Liver (tissue), 9 donors: ENCODE data around the gene UQCRHL. TPM values are rescaled to one million over a fixed set of nuclear protein-coding genes. Genes with fewer than 3 reads are reported as not detected.
A peak's percentile ranks its signal among the peaks of the same experiment; 100 is the strongest.

ENCODE experiments used
- DNase-seq: peaks from one replicate; pipeline ENCODE4 v3.0.0-alpha.2; 2017; ENCODE audit warnings: low spot score
- H3K27ac ChIP-seq, 2 donors: one replicate each; pipeline ENCODE4 v1.7.0; 2013; ENCODE audit warnings: inconsistent platforms in 2 of 2, low read length in 2 of 2, control low read depth in 1 of 2, low read depth in 1 of 2, mild to moderate bottlenecking in 1 of 2
- H3K27me3 ChIP-seq, 4 donors: one replicate each; pipeline versions ENCODE4 v1.6.1 to v1.7.0; 2013; ENCODE audit warnings: low read length in 3 of 4, inconsistent platforms in 1 of 4, mild to moderate bottlenecking in 1 of 4, moderate library complexity in 1 of 4; ENCODE audit not compliant: control insufficient read depth in 4 of 4, insufficient read depth in 4 of 4
- H3K36me3 ChIP-seq, 4 donors: one replicate each; pipeline versions ENCODE4 v1.6.1 to v1.7.0; 2013; ENCODE audit warnings: low read length in 3 of 4, mild to moderate bottlenecking in 3 of 4, low read depth in 1 of 4, moderate library complexity in 1 of 4; ENCODE audit not compliant: control insufficient read depth in 4 of 4, insufficient read depth in 3 of 4
- H3K4me1 ChIP-seq, 4 donors: one replicate each; pipeline versions ENCODE4 v1.6.1 to v1.7.0; 2013; ENCODE audit warnings: low read length in 3 of 4, mild to moderate bottlenecking in 3 of 4, moderate library complexity in 1 of 4; ENCODE audit not compliant: control insufficient read depth in 4 of 4, insufficient read depth in 4 of 4
- H3K4me3 ChIP-seq, 3 donors: one replicate each; pipeline versions ENCODE4 v1.6.1 to v1.7.0; 2013; ENCODE audit warnings: low read length in 3 of 3, control low read depth in 1 of 3, low read depth in 1 of 3, mild to moderate bottlenecking in 1 of 3
- H3K9ac ChIP-seq, 2 donors: one replicate each; pipeline ENCODE4 v1.7.0; 2013; ENCODE audit warnings: low read length in 2 of 2, mild to moderate bottlenecking in 2 of 2, moderate library complexity in 2 of 2, control low read depth in 1 of 2, low read depth in 1 of 2
- H3K9me3 ChIP-seq, 4 donors: one replicate each; pipeline versions ENCODE4 v1.6.1 to v1.7.0; 2013; ENCODE audit warnings: low read length in 3 of 4; ENCODE audit not compliant: control insufficient read depth in 4 of 4
- FOXA1 ChIP-seq: IDR thresholded peaks from 2 replicates; pipeline ENCODE4 v1.6.1; 2016; ENCODE audit warnings: antibody characterized with exemption
- HNF4A ChIP-seq, 2 donors: conservative IDR thresholded peaks; 2 replicates each; pipeline ENCODE4 v1.6.1; 2016; ENCODE audit warnings: antibody characterized with exemption in 2 of 2, mild to moderate bottlenecking in 2 of 2
- HNF4G ChIP-seq: IDR thresholded peaks from 2 replicates; pipeline ENCODE4 v1.6.1; 2016; ENCODE audit warnings: antibody characterized with exemption
- JUND ChIP-seq, 2 donors: IDR thresholded peaks; 2 replicates each; pipeline ENCODE4 v1.6.1; 2016; ENCODE audit warnings: antibody characterized with exemption in 2 of 2
- RAD21 ChIP-seq, 2 donors: IDR thresholded peaks; 2 replicates each; pipeline ENCODE4 v1.6.1; 2016; ENCODE audit warnings: antibody characterized with exemption in 2 of 2, mild to moderate bottlenecking in 2 of 2
- RXRA ChIP-seq, 2 donors: IDR thresholded peaks; 2 replicates each; pipeline ENCODE4 v1.6.1; 2017 to 2018; ENCODE audit warnings: antibody characterized with exemption in 2 of 2, mild to moderate bottlenecking in 1 of 2
- SP1 ChIP-seq: IDR thresholded peaks from 2 replicates; pipeline ENCODE4 v1.6.1; 2018; ENCODE audit warnings: antibody characterized with exemption, mild to moderate bottlenecking
- YY1 ChIP-seq: IDR thresholded peaks from 2 replicates; pipeline ENCODE4 v1.6.1; 2016; ENCODE audit warnings: antibody characterized with exemption, mild to moderate bottlenecking
- WGBS: extraction: QIAGEN DNeasy Blood & Tissue Kit; methylation state at CpG from one replicate; pipeline ENCODE4 v1.1.7; 2013; 5-methylcytosine and 5-hydroxymethylcytosine counted together
- polyA plus RNA-seq, 2 donors: library from polyadenylated mRNA; stranded (reverse) in 1 of 2; unstranded in 1 of 2; fragments of 200-250 nt in 1 of 2; fragments of >200 nt in 1 of 2; fragmentation: Nextera tagmentation in 1 of 2; extraction: Ambion mirVana in 1 of 2; gene quantifications; one replicate each; pipeline versions ENCODE4 v1.2.1 to v1.2.3, GENCODE V29; 2013 to 2015
- total RNA-seq, 2 donors: library from RNA; depleted of rRNA; stranded (reverse); fragments of >200 nt; gene quantifications; one replicate each; pipeline ENCODE4 v1.2.3, GENCODE V29; 2014
- TF ChIP-seq, protein P1 (sequence below): IDR thresholded peaks from 2 replicates; pipeline ENCODE4 v1.6.1; 2016; ENCODE audit warnings: antibody characterized with exemption
- TF ChIP-seq, protein P2 (sequence below): IDR thresholded peaks from 2 replicates; pipeline ENCODE4 v1.6.1; 2016; ENCODE audit warnings: antibody characterized with exemption, mild to moderate bottlenecking
- TF ChIP-seq, protein P3 (sequence below): IDR thresholded peaks from 2 replicates; pipeline ENCODE4 v1.6.1; 2016; ENCODE audit warnings: antibody characterized with exemption
- donor health status: healthy.
- donor health status: healthy.
- donor health status: healthy.
- donor health status: healthy.
- donor health status: healthy.

Gene UQCRHL
- total and polyA plus RNA-seq, 4 donors, result 0.50 to 2.9 (median 1.4) TPM

DNA sequence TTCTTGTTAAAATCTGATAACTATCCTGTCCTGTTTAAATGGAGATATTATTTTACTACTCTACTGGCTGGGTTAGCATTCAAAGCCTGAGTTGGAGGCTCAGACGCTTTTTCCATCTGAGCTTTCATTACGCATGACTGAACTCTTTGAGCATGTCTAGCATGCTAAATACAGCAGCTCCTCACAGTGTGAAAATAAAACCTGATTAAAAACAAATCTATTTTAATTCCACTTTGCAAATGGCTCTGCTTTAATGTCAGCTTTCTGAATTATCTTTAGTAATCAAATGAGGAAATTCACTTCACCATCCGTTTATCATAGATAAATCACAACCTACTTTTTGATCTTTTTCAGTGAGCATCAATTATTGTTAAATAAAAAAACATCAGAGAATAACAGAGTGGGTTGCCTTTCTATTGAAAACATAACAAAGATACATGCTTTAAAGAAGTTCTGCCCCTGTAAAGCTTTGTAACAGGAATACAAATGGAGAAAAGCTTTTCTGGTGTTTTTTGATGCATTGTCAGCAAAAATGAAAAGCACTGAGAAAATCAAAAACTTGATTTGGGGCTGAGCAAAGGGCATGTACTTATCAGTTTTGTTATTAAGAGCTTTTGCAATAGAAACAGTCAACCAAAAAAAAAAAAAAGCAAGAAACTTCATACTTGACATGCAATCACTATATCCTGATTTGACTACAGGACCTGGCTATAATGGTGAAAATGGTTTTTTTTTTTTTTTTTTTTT, 36.5 kb upstream of the UQCRHL start:
- peak overlapping the region; percentile 54 to 69 for H3K27ac ChIP-seq
- DNase-seq, result no peak
- TF ChIP-seq, protein P1, sequence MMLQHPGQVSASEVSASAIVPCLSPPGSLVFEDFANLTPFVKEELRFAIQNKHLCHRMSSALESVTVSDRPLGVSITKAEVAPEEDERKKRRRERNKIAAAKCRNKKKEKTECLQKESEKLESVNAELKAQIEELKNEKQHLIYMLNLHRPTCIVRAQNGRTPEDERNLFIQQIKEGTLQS, result no peak
- peak; percentile 51 to 53 for TF ChIP-seq HNF4A (conservative IDR thresholded peaks at IDR 0.05)
- TF ChIP-seq RXRA (IDR thresholded peaks at IDR 0.05), result peak in 1 of 2 donors; percentile 21
- no peak for TF ChIP-seq JUND (IDR thresholded peaks at IDR 0.05)
- peak; percentile 19 for TF ChIP-seq SP1
- TF ChIP-seq RAD21 (IDR thresholded peaks at IDR 0.05), result peak in 1 of 2 donors; percentile 20
- TF ChIP-seq, protein P2, sequence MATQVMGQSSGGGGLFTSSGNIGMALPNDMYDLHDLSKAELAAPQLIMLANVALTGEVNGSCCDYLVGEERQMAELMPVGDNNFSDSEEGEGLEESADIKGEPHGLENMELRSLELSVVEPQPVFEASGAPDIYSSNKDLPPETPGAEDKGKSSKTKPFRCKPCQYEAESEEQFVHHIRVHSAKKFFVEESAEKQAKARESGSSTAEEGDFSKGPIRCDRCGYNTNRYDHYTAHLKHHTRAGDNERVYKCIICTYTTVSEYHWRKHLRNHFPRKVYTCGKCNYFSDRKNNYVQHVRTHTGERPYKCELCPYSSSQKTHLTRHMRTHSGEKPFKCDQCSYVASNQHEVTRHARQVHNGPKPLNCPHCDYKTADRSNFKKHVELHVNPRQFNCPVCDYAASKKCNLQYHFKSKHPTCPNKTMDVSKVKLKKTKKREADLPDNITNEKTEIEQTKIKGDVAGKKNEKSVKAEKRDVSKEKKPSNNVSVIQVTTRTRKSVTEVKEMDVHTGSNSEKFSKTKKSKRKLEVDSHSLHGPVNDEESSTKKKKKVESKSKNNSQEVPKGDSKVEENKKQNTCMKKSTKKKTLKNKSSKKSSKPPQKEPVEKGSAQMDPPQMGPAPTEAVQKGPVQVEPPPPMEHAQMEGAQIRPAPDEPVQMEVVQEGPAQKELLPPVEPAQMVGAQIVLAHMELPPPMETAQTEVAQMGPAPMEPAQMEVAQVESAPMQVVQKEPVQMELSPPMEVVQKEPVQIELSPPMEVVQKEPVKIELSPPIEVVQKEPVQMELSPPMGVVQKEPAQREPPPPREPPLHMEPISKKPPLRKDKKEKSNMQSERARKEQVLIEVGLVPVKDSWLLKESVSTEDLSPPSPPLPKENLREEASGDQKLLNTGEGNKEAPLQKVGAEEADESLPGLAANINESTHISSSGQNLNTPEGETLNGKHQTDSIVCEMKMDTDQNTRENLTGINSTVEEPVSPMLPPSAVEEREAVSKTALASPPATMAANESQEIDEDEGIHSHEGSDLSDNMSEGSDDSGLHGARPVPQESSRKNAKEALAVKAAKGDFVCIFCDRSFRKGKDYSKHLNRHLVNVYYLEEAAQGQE, result peak; percentile 20
- peak overlapping the region in 1 of 3 donors; percentile 20 for H3K4me3 ChIP-seq
- WGBS, result 27% methylated on average over 3 of the region's 3 CpGs
- peak overlapping the region in 1 of 2 donors; percentile 74 for H3K9ac ChIP-seq
- no peaks in the 10 kb centered on the region for H3K27me3 ChIP-seq
- peaks cover 8 to 34% (median 22%) of the 10 kb centered on the region in 4 donors for H3K4me1 ChIP-seq
- no peaks in the 10 kb centered on the region for H3K36me3 ChIP-seq
- H3K9me3 ChIP-seq, result no peaks in the 10 kb centered on the region

DNA sequence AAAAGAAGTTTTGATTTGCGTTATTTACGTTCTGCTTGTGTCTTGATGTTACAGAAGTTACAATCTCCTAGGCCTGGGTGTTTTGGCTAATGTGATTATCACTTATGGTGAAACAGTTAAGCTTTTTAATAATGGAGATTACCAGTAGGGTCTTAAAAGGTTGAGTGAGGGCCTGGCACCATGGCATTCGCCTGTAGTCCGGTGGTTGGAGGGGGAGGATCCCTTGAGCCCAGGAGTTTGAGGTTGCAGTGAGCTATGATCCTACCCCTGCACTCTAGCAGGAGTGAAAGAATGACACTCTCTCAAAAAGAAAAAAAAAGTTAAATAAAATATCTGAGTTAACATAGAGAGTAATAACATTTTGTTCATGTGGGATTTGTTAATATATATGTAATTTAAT, 31.3 kb upstream of the UQCRHL start:
- H3K9ac ChIP-seq, result no peak overlapping the region

More for the DNA sequence above, 31.3 kb upstream of the UQCRHL start:
- no peak for TF ChIP-seq RAD21 (IDR thresholded peaks at IDR 0.05)
- TF ChIP-seq YY1, result no peak
- TF ChIP-seq, protein P2, result no peak
- no peak for TF ChIP-seq HNF4G
- TF ChIP-seq, protein P3, sequence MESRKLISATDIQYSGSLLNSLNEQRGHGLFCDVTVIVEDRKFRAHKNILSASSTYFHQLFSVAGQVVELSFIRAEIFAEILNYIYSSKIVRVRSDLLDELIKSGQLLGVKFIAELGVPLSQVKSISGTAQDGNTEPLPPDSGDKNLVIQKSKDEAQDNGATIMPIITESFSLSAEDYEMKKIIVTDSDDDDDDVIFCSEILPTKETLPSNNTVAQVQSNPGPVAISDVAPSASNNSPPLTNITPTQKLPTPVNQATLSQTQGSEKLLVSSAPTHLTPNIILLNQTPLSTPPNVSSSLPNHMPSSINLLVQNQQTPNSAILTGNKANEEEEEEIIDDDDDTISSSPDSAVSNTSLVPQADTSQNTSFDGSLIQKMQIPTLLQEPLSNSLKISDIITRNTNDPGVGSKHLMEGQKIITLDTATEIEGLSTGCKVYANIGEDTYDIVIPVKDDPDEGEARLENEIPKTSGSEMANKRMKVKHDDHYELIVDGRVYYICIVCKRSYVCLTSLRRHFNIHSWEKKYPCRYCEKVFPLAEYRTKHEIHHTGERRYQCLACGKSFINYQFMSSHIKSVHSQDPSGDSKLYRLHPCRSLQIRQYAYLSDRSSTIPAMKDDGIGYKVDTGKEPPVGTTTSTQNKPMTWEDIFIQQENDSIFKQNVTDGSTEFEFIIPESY, result no peak
- TF ChIP-seq FOXA1, result no peak
- TF ChIP-seq, protein P1, result no peak
- TF ChIP-seq JUND (IDR thresholded peaks at IDR 0.05), result no peak
- H3K9me3 ChIP-seq, result no peaks in the 10 kb centered on the region
- H3K4me3 ChIP-seq, result no peak overlapping the region
- no peaks in the 10 kb centered on the region for H3K36me3 ChIP-seq
- 96% methylated on average over 4 of the region's 4 CpGs for WGBS
- no peaks in the 10 kb centered on the region for H3K27me3 ChIP-seq
- peak; percentile 12 for DNase-seq
- H3K27ac ChIP-seq, result no peak overlapping the region
- H3K4me1 ChIP-seq, result peaks cover 0 to 11% (median 6%) of the 10 kb centered on the region in 4 donors
